Brain microvascular endothelial cell (primary cell): ENCODE data around the gene SRBD1.

Experiments
- DNase-seq: peaks from one replicate; pipeline ENCODE4 v3.0.0-alpha.2; 2020
- H3K27ac ChIP-seq: fragments of 250-450 bp; sonication (Bioruptor Pico); 2 replicates; pipeline ENCODE4 v1.5.1; 2020; ENCODE audit warnings: mild to moderate bottlenecking, moderate library complexity
- H3K27me3 ChIP-seq: fragments of 250-450 bp; sonication (Bioruptor Pico); replicated peaks from 2 replicates; pipeline ENCODE4 v1.5.1; 2020; ENCODE audit warnings: mild to moderate bottlenecking
- H3K36me3 ChIP-seq: fragments of 250-450 bp; sonication (Bioruptor Pico); replicated peaks from 2 replicates; pipeline ENCODE4 v1.5.1; 2020; ENCODE audit warnings: mild to moderate bottlenecking
- H3K4me3 ChIP-seq: 2 replicates; pipeline ENCODE4 v1.5.1; 2011; ENCODE audit warnings: low read depth, mild to moderate bottlenecking, control low read depth, low read length, moderate library complexity
- in situ Hi-C: cut with HindIII; loops from 2 replicates; pipeline ENCODE4 v1.10.0; 2017; ENCODE audit warnings: low sequenced_read_pairs, low pct_ligation_motif_present
- TF ChIP-seq, protein P1 (sequence below): IDR thresholded peaks from 2 replicates; pipeline ENCODE4 v1.5.1; 2011; ENCODE audit warnings: low read depth, mild to moderate bottlenecking, moderate library complexity, low read length, control low read depth, inconsistent platforms; ENCODE audit errors: missing control alignments

SRBD1 gene

DNA sequence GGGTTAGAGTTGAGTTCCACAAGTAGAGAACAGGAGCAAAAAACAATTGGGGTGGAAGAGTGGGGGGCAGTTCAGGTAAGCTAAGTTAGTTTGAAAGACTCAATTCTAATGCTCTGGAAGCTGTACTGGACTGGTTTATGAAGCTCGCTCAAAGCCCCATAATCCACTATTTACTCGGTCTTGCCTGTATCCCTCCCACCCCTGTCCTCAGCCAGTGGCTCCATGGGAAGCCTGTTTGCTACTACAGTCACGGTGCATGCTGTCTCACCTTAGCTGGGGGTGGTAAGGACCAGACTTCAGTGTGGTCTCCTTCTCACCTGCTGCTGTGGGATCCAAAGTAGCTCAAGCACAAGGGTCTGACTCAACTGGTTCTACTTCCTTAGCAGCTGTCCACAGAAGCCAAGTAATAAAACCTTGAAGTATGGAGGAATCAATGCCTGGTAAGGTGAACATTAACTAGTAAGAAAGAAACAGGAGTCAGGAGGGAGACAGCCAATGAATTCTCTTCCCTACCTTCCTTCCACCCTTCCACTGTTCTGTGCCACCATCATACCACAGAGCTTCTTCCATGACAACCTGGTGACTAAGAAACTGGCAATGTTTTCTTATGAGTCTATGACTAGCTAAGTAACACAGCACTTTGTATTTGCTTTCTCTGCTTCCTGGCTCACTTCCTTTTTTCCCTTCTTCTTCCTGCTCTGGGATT lies 230.8 kb downstream of the SRBD1 start:
- in situ Hi-C loops, result no loop called here
- Histone ChIP-seq H3K4me3 (no peak overlapping the region), H3K36me3 (no peaks in the 10 kb centered on the region), H3K27me3 (no peaks in the 10 kb centered on the region), H3K27ac (no peak overlapping the region)
- TF ChIP-seq, protein P1, sequence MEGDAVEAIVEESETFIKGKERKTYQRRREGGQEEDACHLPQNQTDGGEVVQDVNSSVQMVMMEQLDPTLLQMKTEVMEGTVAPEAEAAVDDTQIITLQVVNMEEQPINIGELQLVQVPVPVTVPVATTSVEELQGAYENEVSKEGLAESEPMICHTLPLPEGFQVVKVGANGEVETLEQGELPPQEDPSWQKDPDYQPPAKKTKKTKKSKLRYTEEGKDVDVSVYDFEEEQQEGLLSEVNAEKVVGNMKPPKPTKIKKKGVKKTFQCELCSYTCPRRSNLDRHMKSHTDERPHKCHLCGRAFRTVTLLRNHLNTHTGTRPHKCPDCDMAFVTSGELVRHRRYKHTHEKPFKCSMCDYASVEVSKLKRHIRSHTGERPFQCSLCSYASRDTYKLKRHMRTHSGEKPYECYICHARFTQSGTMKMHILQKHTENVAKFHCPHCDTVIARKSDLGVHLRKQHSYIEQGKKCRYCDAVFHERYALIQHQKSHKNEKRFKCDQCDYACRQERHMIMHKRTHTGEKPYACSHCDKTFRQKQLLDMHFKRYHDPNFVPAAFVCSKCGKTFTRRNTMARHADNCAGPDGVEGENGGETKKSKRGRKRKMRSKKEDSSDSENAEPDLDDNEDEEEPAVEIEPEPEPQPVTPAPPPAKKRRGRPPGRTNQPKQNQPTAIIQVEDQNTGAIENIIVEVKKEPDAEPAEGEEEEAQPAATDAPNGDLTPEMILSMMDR, result no peak
- peak; percentile 35 for DNase-seq

DNA sequence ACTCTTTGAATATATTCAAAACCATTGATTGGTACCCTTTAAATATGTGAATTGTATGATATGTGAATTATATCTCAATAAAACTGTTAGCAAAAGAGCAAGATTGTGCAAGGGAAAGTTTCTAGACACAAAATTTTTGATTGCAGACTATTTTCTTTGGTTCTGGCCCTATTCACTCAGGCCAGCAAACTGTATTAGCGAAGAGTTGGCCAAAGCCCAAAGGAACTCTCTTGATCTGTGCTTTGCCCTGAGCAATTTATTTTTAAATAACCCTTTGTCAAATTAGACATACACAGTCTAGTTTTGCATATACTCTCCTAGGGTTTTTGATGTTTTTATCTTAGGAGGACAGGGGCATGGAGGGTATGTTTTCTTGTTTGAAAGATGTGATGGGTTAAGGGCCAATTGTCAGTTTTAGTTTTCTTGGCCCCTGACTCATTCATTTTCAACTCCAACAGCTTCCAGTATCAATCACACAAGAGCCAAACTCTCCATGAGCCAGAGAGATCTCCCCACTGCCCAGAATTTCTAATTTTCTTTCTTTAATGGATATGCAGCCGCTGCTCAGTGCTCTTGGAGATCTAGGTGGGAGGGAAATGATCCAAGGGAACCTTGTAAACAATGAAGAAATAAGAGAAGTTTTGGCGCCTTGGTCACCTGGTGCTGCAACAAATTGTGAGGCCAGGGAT lies 231.5 kb downstream of the SRBD1 start:
- in situ Hi-C loops, result no loop called here
- H3K27ac ChIP-seq, result no peak overlapping the region
- DNase-seq, result no peak
- H3K4me3 ChIP-seq, result no peak overlapping the region
- H3K36me3 ChIP-seq, result no peaks in the 10 kb centered on the region
- no peaks in the 10 kb centered on the region for H3K27me3 ChIP-seq
- TF ChIP-seq, protein P1, result no peak

DNA sequence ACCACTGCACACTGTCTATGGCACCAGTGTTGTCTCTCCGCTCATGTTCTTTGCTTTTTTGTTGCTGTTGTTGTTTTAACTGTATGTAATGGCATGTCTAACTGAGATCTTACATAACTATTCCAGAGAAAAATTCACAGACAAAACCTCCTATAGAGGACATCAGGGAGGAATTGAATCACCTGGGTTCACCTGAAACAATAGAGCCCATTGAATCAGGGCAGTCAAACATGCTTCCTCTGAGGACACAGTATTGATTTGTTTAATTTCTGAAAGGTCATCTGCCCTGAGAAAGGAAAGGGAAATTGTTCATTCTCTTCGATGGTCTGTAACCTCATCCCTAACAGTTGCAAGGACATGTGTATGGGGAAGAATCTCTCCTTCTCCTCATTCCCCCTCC lies 237.5 kb downstream of the SRBD1 start:
- TF ChIP-seq, protein P1, result no peak
- Histone ChIP-seq H3K4me3 (no peak overlapping the region), H3K27me3 (no peaks in the 10 kb centered on the region), H3K27ac (no peak overlapping the region), H3K36me3 (no peaks in the 10 kb centered on the region)
- no peak for DNase-seq
- in situ Hi-C loops, result no loop called here

DNA sequence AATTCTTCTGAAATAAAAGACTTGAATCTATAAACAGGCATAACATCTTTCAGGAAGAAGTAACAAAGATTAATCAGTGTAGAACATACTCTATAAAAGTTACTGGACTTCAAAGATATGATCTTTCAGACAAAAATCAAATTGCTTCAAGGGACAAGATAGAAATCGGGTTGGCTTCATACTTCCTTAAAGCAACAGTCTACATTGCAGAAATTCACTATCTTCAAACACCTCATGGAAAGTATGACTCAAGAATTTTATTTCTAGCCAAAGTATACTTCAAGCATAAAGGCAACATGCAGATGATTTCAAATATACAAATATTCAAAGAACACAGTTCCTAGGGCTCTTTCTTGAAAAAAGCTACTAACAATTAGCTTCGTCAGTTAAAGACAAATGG lies 240.7 kb downstream of the SRBD1 start:
- in situ Hi-C loops, result no loop called here
- Histone ChIP-seq H3K27ac (no peak overlapping the region), H3K27me3 (no peaks in the 10 kb centered on the region), H3K4me3 (no peak overlapping the region), H3K36me3 (no peaks in the 10 kb centered on the region)
- no peak for DNase-seq
- TF ChIP-seq, protein P1, result no peak

DNA sequence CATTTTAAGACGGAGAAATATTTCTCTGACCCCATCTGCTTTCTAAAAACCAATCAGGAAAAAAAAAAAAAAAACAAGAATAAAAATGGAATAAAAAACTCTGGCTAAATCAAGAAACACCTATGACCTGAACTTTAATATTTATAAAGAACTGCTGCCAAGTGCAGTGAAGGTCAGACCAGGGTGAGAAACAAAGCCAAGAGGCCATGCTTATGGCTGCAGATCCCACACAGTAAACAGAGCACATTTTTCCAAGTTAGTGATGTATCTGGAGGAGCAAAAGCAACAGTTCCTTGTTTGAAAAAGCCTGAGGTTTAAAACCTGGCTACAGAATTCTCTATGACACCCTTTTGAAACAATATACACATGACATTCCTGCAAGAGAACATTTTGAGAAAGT lies 242.3 kb downstream of the SRBD1 start:
- no peak for DNase-seq
- no peak overlapping the region for H3K4me3 ChIP-seq
- H3K27ac ChIP-seq, result no peak overlapping the region
- TF ChIP-seq, protein P1, result no peak
- H3K27me3 ChIP-seq, result no peaks in the 10 kb centered on the region
- H3K36me3 ChIP-seq, result no peaks in the 10 kb centered on the region
- in situ Hi-C loops, result no loop called here
